HG03175 (cell line): ENCODE data around the gene SCN4A.
"Not testable (repeated sequence)": the region's sequence is repeated elsewhere in the genome, so short reads cannot be mapped to it uniquely, and the experiment has no call there.

Experiments used
- ATAC-seq: cut with Tn5 transposase; IDR thresholded peaks from one replicate; pipeline ENCODE4 v1.9.1; 2021; ENCODE audit warnings: mild to moderate bottlenecking, moderate library complexity; ENCODE audit not compliant: unreplicated experiment

Gene SCN4A

GRCh38 chr17:63972796-63973195, at the start of gene SCN4A:
SCN4A (minus strand) TSS chr17:63972918; CDS start chr17:63972841, 77 bp downstream.
- no peak for ATAC-seq

- ATAC-seq = peak; percentile 66
Measured at GRCh38 chr17:64020056-64020766, 47.5 kb upstream of the SCN4A start, which contains the start of gene ICAM2. ICAM2 (minus strand) TSS chr17:64020633; CDS start chr17:64006691, 13,942 bp downstream.

GRCh38 chr17:64019551-64019961, 46.8 kb upstream of the SCN4A start:
- ATAC-seq = peak; percentile 5

- no peak for ATAC-seq
Measured at GRCh38 chr17:64017381-64017980, 44.8 kb upstream of the SCN4A start.

GRCh38 chr17:64016974-64017373, 44.3 kb upstream of the SCN4A start:
- ATAC-seq = no peak

- no peak for ATAC-seq
Measured at GRCh38 chr17:64016231-64016784, 43.6 kb upstream of the SCN4A start.

- no peak for ATAC-seq
Measured at GRCh38 chr17:64015447-64015846, 42.7 kb upstream of the SCN4A start.

GRCh38 chr17:64009571-64010402, 37.1 kb upstream of the SCN4A start:
- ATAC-seq = no peak

- no peak for ATAC-seq
Measured at GRCh38 chr17:64008830-64009229, 36.1 kb upstream of the SCN4A start.

GRCh38 chr17:64008346-64008745, 35.6 kb upstream of the SCN4A start:
- no peak for ATAC-seq

GRCh38 chr17:64007838-64008282, 35.1 kb upstream of the SCN4A start:
- ATAC-seq = no peak

GRCh38 chr17:64007089-64007837, 34.5 kb upstream of the SCN4A start:
- not testable (repeated sequence) for ATAC-seq

- no peak for ATAC-seq
Measured at GRCh38 chr17:64006361-64007088, 33.8 kb upstream of the SCN4A start.

- ATAC-seq = no peak
Measured at GRCh38 chr17:64005734-64006167, 33.0 kb upstream of the SCN4A start.

- no peak for ATAC-seq
Measured at GRCh38 chr17:64004903-64005733, 32.4 kb upstream of the SCN4A start.

- no peak for ATAC-seq
Measured at GRCh38 chr17:64004218-64004770, 31.6 kb upstream of the SCN4A start.

GRCh38 chr17:64003526-64004121, 30.9 kb upstream of the SCN4A start:
- ATAC-seq = no peak
